Uterus (tissue), 2 donors: ENCODE results near the gene PAPPA2.

Experiments used
- POLR2A ChIP-seq, 2 donors: fragments of 450-650 bp; IDR thresholded peaks; one replicate each; pipeline ENCODE4 v1.6.1; 2016; ENCODE audit warnings: antibody characterized with exemption in 2 of 2, mild to moderate bottlenecking in 1 of 2, moderate library complexity in 1 of 2
- TF ChIP-seq, protein P1 (sequence below), 4 experiments: fragments of 200-600 bp in 2 of 4; fragments of 450-650 bp in 2 of 4; sonication (generic) in 2 of 4; IDR thresholded peaks; one replicate each; pipeline ENCODE4 v1.5.1; 2016 to 2019; ENCODE audit warnings: antibody characterized with exemption in 4 of 4, mild to moderate bottlenecking in 2 of 4, moderate library complexity in 1 of 4

DNA sequence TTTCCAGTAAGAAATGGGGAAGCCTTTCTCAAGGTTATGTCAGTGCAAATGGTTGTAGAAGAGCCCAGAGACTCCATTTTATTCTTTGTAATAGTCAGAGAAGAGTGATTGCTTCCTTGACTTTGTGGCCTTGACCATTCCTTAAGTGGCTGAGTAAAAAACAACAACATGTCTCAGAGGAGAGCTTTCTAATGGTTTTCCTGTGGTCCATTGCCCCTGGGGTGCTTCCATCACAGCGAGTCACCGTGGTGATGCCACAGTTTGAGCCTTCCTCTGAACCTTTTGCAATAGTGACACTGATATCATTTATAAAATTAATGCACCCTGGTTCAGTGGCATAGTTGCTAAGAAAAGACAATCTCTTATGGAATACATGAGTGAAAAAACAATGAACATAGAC, 38.6 kb downstream of the PAPPA2 start:
- TF ChIP-seq, protein P1, sequence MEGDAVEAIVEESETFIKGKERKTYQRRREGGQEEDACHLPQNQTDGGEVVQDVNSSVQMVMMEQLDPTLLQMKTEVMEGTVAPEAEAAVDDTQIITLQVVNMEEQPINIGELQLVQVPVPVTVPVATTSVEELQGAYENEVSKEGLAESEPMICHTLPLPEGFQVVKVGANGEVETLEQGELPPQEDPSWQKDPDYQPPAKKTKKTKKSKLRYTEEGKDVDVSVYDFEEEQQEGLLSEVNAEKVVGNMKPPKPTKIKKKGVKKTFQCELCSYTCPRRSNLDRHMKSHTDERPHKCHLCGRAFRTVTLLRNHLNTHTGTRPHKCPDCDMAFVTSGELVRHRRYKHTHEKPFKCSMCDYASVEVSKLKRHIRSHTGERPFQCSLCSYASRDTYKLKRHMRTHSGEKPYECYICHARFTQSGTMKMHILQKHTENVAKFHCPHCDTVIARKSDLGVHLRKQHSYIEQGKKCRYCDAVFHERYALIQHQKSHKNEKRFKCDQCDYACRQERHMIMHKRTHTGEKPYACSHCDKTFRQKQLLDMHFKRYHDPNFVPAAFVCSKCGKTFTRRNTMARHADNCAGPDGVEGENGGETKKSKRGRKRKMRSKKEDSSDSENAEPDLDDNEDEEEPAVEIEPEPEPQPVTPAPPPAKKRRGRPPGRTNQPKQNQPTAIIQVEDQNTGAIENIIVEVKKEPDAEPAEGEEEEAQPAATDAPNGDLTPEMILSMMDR (IDR thresholded peaks at IDR 0.05) = no peak
- no peak for TF ChIP-seq POLR2A (IDR thresholded peaks at IDR 0.05)
